BLaER1 (cell line): ENCODE measurements around the gene BMP7.

ENCODE experiments used
- H3K27ac ChIP-seq: shearing (Covaris generic); formaldehyde crosslinking; 2 replicates; pipeline ENCODE4 v1.8.1; 2022
- H3K27me3 ChIP-seq: shearing (Covaris generic); formaldehyde crosslinking; 2 replicates; pipeline ENCODE4 v1.8.1; 2022
- H3K36me3 ChIP-seq: shearing (Covaris generic); formaldehyde crosslinking; 2 replicates; pipeline ENCODE4 v1.8.1; 2022
- H3K4me1 ChIP-seq: shearing (Covaris generic); formaldehyde crosslinking; 2 replicates; pipeline ENCODE4 v1.8.1; 2022
- H3K4me2 ChIP-seq: shearing (Covaris generic); formaldehyde crosslinking; 2 replicates; pipeline ENCODE4 v1.8.1; 2022
- H3K4me3 ChIP-seq: shearing (Covaris generic); formaldehyde crosslinking; 2 replicates; pipeline ENCODE4 v1.8.1; 2022
- H3K9ac ChIP-seq: shearing (Covaris generic); formaldehyde crosslinking; 2 replicates; pipeline ENCODE4 v1.8.1; 2022
- H3K9me3 ChIP-seq: shearing (Covaris generic); formaldehyde crosslinking; 2 replicates; pipeline ENCODE4 v1.8.1; 2022
- H4K20me1 ChIP-seq: shearing (Covaris generic); formaldehyde crosslinking; 2 replicates; pipeline ENCODE4 v1.8.1; 2022
- Cebpa-rat ChIP-seq: shearing (Covaris generic); IDR thresholded peaks from 2 replicates; pipeline ENCODE4 v1.8.1; 2022

Gene BMP7

DNA sequence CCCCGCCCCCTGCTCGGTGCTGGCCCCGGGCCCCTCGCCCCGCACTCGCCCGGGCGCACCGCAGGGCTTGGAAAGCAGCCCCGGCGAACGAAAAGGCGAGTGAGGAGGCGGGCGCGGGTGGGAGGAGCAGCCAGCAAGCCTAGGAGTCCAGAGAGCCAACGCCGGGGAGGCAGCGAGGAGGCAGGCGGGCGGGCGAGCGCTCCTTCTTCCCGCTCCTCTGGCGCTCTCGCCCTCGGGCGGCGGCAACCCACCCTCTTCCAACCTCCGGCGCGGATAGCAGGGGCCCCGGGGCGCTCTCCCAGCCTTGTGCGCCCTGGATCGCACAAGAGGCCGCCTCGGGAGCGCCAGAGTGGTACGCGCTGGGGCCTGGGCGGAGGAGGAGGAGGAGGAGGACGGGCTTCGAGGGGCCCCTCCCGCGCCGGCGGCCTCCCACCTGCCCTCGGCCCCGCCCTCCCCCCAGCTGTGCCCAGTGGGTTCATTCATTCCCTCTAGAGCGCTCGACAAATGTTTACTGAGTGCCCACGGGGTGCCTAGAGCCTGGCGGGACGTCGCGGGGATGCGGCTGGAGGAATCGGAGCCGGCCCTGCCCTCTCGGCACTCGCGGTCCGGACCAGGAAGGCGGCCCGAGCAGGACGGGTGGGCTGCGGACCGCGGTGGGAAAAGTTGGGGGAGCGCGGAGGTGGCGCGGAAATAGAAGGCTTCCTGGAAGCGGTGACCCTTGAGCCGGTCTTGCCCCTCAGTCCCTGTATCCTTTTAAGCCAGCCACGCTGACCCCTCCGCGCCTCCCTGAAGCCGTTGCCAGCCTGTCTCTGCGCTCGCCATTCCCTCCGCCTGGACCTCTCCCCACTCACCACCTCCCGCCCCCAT lies at the start of gene BMP7:
TSS of gene BMP7 (minus strand) at position 351 of the 867 bp plus-strand sequence. CDS start 519 bp downstream, outside the sequence.
- Histone ChIP-seq H3K9me3 (0 out of 2 replicates have a peak, but pooled peaks cover 4% of the 10 kb centered on the region), H3K4me2 (peak within 1 kb of the TSS; percentile 86), H3K27ac (no peak within 1 kb of the TSS), H3K27me3 (peaks cover 83% of the 10 kb centered on the region), H4K20me1 (peaks cover 69% of the 10 kb centered on the region), H3K4me3 (0 out of 2 replicates have a peak within 1 kb of the TSS, but pooled peaks have one; percentile 10), H3K36me3 (no peaks in the 10 kb centered on the region), H3K9ac (no peak within 1 kb of the TSS), H3K4me1 (peaks cover 45% of the 10 kb centered on the region)
- no peak for TF ChIP-seq Cebpa-rat

DNA sequence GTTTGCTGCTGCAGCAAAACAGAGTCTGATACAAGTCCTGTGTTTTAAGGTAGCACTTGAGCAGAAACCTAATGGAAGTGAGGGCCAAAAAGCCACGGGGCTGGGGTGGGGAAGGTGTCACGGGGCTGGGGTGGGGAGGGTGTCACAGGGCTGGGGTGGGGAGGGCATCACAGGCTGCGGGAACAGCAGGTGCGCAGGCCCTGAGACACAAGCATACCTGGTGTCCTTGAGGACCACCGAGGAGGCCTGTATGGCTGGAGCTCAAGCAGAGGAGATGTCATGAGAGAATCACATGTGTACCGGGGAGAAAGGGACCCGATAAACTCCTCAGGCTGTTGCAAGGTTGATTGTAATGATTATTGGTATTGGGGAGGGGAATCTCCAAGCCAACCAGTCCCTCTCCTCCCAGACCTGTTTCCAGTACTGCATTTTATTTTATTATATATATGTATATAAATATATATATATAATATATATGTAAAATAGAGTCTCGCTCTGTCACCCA lies 49.6 kb upstream of the BMP7 start:
- Histone ChIP-seq H3K27ac (no peak overlapping the region), H3K36me3 (no peaks in the 10 kb centered on the region), H3K9me3 (no peaks in the 10 kb centered on the region), H4K20me1 (no peaks in the 10 kb centered on the region), H3K4me2 (peak overlapping the region; percentile 84; the same call in 1 of the 2 replicates), H3K9ac (no peak overlapping the region), H3K4me1 (peaks cover 35% of the 10 kb centered on the region), H3K4me3 (no peak overlapping the region), H3K27me3 (no peaks in the 10 kb centered on the region)
- no peak for TF ChIP-seq Cebpa-rat

DNA sequence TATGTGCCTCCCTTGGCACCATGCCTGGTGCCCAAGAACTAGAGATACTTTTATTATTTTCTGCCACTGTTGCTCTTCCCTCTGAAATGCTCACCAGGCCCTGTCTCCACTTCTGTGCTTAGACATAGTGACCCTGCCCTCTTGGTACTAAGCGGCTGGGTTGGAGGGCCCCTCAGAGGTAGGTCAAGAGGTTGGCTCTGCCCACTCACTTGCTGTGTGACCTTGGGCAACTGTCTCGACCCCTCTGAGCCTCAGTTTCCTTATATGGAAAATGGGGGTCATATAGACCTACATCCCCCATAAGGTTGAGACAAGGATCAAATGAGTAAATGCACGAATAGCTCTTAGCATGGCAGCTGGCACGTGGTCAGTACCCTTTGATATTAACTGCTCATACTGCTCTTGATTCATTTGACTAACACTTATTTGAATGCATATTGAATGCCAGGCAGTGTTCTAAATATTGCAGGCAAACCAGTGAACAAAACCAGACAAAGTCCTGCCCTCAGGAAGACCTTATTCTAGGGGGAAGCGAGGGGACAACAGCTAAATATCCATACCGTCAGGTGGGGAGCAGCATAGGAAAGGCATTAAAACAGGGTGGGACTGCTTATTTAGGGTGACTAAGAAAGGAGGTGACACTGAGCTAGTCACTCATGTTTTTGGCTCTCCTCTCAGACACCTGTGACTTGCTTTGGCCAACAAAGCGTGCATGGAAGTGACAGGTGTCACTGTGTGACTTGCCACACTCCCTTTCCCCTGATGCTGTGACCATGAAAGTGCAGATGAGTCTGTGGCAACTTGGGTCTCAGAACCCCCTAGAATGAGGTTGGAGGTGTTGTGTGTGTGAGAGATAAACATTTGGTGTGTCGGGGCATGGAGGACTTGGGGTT lies 48.9 kb upstream of the BMP7 start:
- H3K27ac ChIP-seq, result no peak overlapping the region
- no peaks in the 10 kb centered on the region for H3K9me3 ChIP-seq
- H3K36me3 ChIP-seq, result no peaks in the 10 kb centered on the region
- no peak for TF ChIP-seq Cebpa-rat
- no peak overlapping the region for H3K9ac ChIP-seq
- H3K27me3 ChIP-seq, result no peaks in the 10 kb centered on the region
- no peak overlapping the region for H3K4me3 ChIP-seq
- peaks cover 35% of the 10 kb centered on the region for H3K4me1 ChIP-seq
- no peaks in the 10 kb centered on the region for H4K20me1 ChIP-seq
- H3K4me2 ChIP-seq, result no peak overlapping the region

DNA sequence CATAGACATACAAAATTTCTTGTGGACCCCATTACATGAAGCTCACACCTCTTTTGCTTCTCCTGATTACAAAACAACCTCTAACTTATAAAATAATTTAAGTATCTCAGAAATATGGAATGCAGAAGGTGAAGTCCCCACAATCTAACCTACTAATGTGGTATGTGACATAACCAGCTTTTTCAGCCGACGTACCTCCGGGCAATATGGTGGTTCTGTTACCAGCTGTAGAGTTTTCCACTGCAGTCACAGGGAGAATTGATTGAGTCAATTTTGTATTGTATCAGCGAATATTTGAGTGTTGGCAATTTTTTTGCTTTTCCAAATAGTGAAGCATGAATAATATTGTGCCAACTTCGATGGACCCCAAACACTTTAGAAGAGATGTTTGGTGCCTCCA lies 47.5 kb upstream of the BMP7 start:
- no peaks in the 10 kb centered on the region for H3K9me3 ChIP-seq
- no peak for TF ChIP-seq Cebpa-rat
- no peak overlapping the region for H3K27ac ChIP-seq
- H3K36me3 ChIP-seq, result no peaks in the 10 kb centered on the region
- no peak overlapping the region for H3K9ac ChIP-seq
- peaks cover 38% of the 10 kb centered on the region for H3K4me1 ChIP-seq
- no peaks in the 10 kb centered on the region for H3K27me3 ChIP-seq
- no peak overlapping the region for H3K4me3 ChIP-seq
- H4K20me1 ChIP-seq, result no peaks in the 10 kb centered on the region
- H3K4me2 ChIP-seq, result no peak overlapping the region

DNA sequence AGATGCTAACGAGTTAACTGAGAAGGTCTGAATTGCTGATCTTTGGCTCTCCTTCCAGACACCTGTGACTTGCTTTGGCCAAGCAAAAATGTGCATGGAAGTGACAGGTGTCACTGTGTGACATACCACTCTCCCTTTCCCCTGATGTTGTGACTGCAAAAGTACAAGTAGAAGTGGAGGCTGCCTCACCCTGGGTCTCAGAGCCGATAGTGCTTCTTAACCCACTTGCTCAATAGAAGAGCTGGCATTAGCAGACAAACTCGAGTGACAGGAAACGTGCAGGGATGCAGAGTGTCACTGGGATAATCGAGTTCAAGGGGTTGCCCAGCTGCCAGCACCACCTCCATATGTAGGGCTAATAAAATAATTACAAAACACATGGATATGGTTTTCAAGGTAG lies 46.8 kb upstream of the BMP7 start:
- Histone ChIP-seq H3K27ac (no peak overlapping the region), H3K27me3 (no peaks in the 10 kb centered on the region), H3K4me3 (no peak overlapping the region), H4K20me1 (no peaks in the 10 kb centered on the region), H3K4me2 (no peak overlapping the region), H3K9me3 (no peaks in the 10 kb centered on the region), H3K9ac (no peak overlapping the region), H3K36me3 (no peaks in the 10 kb centered on the region), H3K4me1 (peaks cover 38% of the 10 kb centered on the region)
- TF ChIP-seq Cebpa-rat, result no peak

DNA sequence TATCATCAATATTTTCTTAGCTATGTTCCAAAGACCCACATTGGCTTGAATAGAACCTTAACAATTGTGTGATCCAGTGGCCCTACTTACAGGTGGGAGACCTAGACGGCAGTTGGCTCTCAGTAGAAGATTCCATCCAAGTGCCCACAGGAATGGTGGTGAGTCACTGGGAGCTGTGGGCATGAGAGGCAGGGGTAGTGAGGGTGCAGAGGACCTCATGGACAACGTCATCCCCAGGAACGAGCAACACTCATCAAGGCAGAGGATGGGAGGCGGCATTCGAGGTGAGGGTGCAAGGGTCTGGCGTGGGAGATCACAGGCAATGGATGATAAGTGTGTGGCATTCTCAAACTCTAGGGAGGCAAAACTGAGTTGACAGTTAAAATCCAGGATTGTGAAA lies 45.7 kb upstream of the BMP7 start:
- H3K4me3 ChIP-seq, result no peak overlapping the region
- H3K27ac ChIP-seq, result no peak overlapping the region
- H3K36me3 ChIP-seq, result no peaks in the 10 kb centered on the region
- no peak overlapping the region for H3K4me2 ChIP-seq
- H4K20me1 ChIP-seq, result no peaks in the 10 kb centered on the region
- no peaks in the 10 kb centered on the region for H3K9me3 ChIP-seq
- peaks cover 30% of the 10 kb centered on the region for H3K4me1 ChIP-seq
- H3K27me3 ChIP-seq, result no peaks in the 10 kb centered on the region
- no peak for TF ChIP-seq Cebpa-rat
- no peak overlapping the region for H3K9ac ChIP-seq

DNA sequence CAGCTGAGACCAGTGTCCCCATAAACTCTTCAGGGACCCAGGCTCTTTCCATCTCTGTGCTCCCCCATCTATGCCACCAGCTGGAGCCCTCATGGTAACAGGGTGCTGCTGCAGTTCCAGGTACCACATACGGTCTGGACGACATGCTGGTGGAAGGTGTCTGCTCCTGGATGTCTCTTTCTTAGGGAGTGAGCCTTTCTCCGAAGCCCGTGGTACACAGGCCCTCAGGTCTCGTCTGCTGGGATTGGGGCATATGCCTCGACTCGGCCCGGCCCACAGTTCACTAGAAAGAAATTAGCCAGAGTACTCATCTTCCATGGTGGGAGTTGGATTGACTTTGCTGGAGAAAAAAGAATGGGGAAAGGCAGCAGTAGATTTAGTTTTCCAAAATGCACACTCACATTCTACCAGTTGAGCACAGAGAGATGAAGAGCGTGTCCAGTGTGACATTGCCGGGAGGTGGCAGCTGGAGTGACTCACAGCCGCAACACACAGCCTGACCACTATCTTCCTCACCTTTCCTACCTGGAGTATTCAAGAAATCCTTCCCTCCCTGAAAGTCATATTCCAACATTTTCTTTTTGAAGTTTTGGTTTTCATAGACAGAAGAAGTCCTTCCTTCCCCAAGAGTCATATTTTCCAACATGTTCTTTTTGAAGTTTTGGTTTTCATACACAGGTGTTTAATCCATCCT lies 44.5 kb upstream of the BMP7 start:
- Histone ChIP-seq H3K9me3 (no peaks in the 10 kb centered on the region), H3K4me3 (no peak overlapping the region), H3K27ac (no peak overlapping the region), H3K4me1 (peaks cover 18% of the 10 kb centered on the region), H3K36me3 (no peaks in the 10 kb centered on the region), H4K20me1 (no peaks in the 10 kb centered on the region), H3K27me3 (no peaks in the 10 kb centered on the region), H3K9ac (no peak overlapping the region), H3K4me2 (no peak overlapping the region)
- TF ChIP-seq Cebpa-rat, result no peak

DNA sequence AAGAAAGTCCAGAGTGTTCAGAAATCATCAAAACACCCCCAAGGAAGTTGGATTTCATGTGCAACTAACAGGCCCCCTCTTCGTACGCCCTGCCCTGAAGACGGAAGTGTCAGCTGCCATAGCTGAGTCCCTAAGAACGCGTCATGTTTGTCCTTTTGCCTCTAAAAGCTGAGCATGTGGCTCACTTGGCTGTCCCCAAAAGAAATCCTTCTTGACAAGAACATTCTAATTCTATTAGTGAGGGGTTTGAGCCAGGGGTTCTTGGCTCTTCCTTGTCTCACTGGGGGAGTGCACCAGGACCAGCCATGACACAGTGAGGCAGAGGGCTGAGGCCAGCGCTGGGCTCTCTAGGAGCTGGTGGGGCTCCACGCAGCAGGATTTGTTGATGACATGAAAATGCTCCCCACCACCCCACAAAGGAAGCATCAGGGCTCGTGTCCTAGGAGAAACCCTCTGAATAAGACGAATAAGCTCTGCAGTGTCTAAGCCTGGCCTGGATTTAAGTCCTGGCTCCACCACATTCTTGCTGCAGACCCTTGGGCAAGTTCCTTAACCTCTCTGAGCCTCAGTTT lies 43.2 kb upstream of the BMP7 start:
- Histone ChIP-seq H3K27ac (no peak overlapping the region), H3K4me1 (peaks cover 16% of the 10 kb centered on the region), H3K9me3 (no peaks in the 10 kb centered on the region), H3K9ac (no peak overlapping the region), H3K4me3 (no peak overlapping the region), H3K27me3 (no peaks in the 10 kb centered on the region), H3K36me3 (no peaks in the 10 kb centered on the region), H3K4me2 (no peak overlapping the region), H4K20me1 (no peaks in the 10 kb centered on the region)
- no peak for TF ChIP-seq Cebpa-rat
